ENCODE data around the gene INO80. TPM values are rescaled to one million over a fixed set of nuclear protein-coding genes. Genes with fewer than 3 reads are reported as not detected.

INO80 gene
- total RNA-seq, 2 donors from 2014 or later: 23.0 to 51.2 TPM

- peaks cover 6 to 8% of the 10 kb centered on the region in 2 donors for H3K36me3 ChIP-seq
- H3K9me3 ChIP-seq: no peaks in the 10 kb centered on the region
- 89% methylated on average over 4 of the region's 4 CpGs for WGBS
- no peaks in the 10 kb centered on the region for H3K4me1 ChIP-seq (replicated peaks)
- H3K27me3 ChIP-seq (replicated peaks; ENCODE audit: insufficient read depth): no peaks in the 10 kb centered on the region
- DNase-seq (ENCODE audit: low spot score): no peak
- intact Hi-C loops (cut with DNase I): no loop called here
- H3K27ac ChIP-seq: no peak overlapping the region
- TF ChIP-seq POLR2A (IDR thresholded peaks at IDR 0.05): no peak
- no peak for TF ChIP-seq CTCF (IDR thresholded peaks at IDR 0.05)
- no peak for TF ChIP-seq POLR2AphosphoS5 (IDR thresholded peaks at IDR 0.05)
- H3K4me3 ChIP-seq: no peak overlapping the region
Measured at GRCh38 chr15:40974879-40975278, 141.2 kb downstream of the INO80 start.

- DNase-seq (ENCODE audit: low spot score): no peak
- no peak for TF ChIP-seq POLR2A (IDR thresholded peaks at IDR 0.05)
- TF ChIP-seq CTCF (IDR thresholded peaks at IDR 0.05): no peak
- no peak for TF ChIP-seq POLR2AphosphoS5 (IDR thresholded peaks at IDR 0.05)
- H3K4me1 ChIP-seq (replicated peaks): no peaks in the 10 kb centered on the region
- H3K27me3 ChIP-seq (replicated peaks; ENCODE audit: insufficient read depth): no peaks in the 10 kb centered on the region
- H3K9me3 ChIP-seq: no peaks in the 10 kb centered on the region
- intact Hi-C loops (cut with DNase I): no loop called here
- no peak overlapping the region for H3K27ac ChIP-seq
- H3K36me3 ChIP-seq: no peaks in the 10 kb centered on the region
- H3K4me3 ChIP-seq: no peak overlapping the region
- WGBS: 93% methylated on average over 8 of the region's 8 CpGs
Measured at GRCh38 chr15:40969363-40969762, 146.7 kb downstream of the INO80 start.

GRCh38 chr15:40968290-40969085 lies 147.6 kb downstream of the INO80 start:
- intact Hi-C loops (cut with DNase I): no loop called here
- no peak overlapping the region for H3K27ac ChIP-seq
- H3K27me3 ChIP-seq (replicated peaks; ENCODE audit: insufficient read depth): no peaks in the 10 kb centered on the region
- H3K36me3 ChIP-seq: no peaks in the 10 kb centered on the region
- WGBS: 73% methylated on average over 7 of the region's 7 CpGs
- TF ChIP-seq POLR2AphosphoS5 (IDR thresholded peaks at IDR 0.05) (no peak), POLR2A (IDR thresholded peaks at IDR 0.05) (no peak), CTCF (IDR thresholded peaks at IDR 0.05) (no peak)
- no peaks in the 10 kb centered on the region for H3K9me3 ChIP-seq
- no peak overlapping the region for H3K4me3 ChIP-seq
- no peak for DNase-seq (ENCODE audit: low spot score)
- no peaks in the 10 kb centered on the region for H3K4me1 ChIP-seq (replicated peaks)

- no peak overlapping the region for H3K4me3 ChIP-seq
- WGBS: 88% methylated on average over 13 of the region's 13 CpGs
- no peaks in the 10 kb centered on the region for H3K4me1 ChIP-seq (replicated peaks)
- intact Hi-C loops (cut with DNase I): no loop called here
- no peaks in the 10 kb centered on the region for H3K27me3 ChIP-seq (replicated peaks; ENCODE audit: insufficient read depth)
- DNase-seq (ENCODE audit: low spot score): no peak
- H3K27ac ChIP-seq: no peak overlapping the region
- no peaks in the 10 kb centered on the region for H3K36me3 ChIP-seq
- H3K9me3 ChIP-seq: no peaks in the 10 kb centered on the region
- TF ChIP-seq POLR2AphosphoS5 (IDR thresholded peaks at IDR 0.05): no peak
- TF ChIP-seq POLR2A (IDR thresholded peaks at IDR 0.05): no peak
- TF ChIP-seq CTCF (IDR thresholded peaks at IDR 0.05): no peak
Measured at GRCh38 chr15:40964634-40965033, 151.4 kb downstream of the INO80 start.

- H3K9me3 ChIP-seq: no peaks in the 10 kb centered on the region
- no peak overlapping the region for H3K27ac ChIP-seq
- WGBS: 89% methylated on average over 8 of the region's 8 CpGs
- no peak overlapping the region for H3K4me3 ChIP-seq
- H3K36me3 ChIP-seq: no peaks in the 10 kb centered on the region
- no peak for DNase-seq (ENCODE audit: low spot score)
- H3K4me1 ChIP-seq (replicated peaks): no peaks in the 10 kb centered on the region
- no peak for TF ChIP-seq POLR2AphosphoS5 (IDR thresholded peaks at IDR 0.05)
- TF ChIP-seq CTCF (IDR thresholded peaks at IDR 0.05): no peak
- no peak for TF ChIP-seq POLR2A (IDR thresholded peaks at IDR 0.05)
- H3K27me3 ChIP-seq (replicated peaks; ENCODE audit: insufficient read depth): no peaks in the 10 kb centered on the region
- intact Hi-C loops (cut with DNase I): no loop called here
Measured at GRCh38 chr15:40964006-40964405, 152.1 kb downstream of the INO80 start.

Data from prostate gland (tissue), 2 donors.